Tibial nerve (tissue), 4 donors: ENCODE measurements around the gene ETNK1. TPM values are rescaled to one million over a fixed set of nuclear protein-coding genes. Genes with fewer than 3 reads are reported as not detected.

Source experiments
- DNase-seq, 2 donors: peaks; one replicate each; pipeline ENCODE4 v3.0.0-alpha.2; 2019; ENCODE audit warnings: low spot score in 2 of 2
- H3K27ac ChIP-seq, 4 donors: fragments of 200-600 bp; sonication (generic) in 3 of 4; one replicate each; pipeline ENCODE4 v1.5.1; 2017 to 2019; ENCODE audit warnings: mild to moderate bottlenecking in 1 of 4
- H3K27me3 ChIP-seq, 2 donors: fragments of 200-600 bp; sonication (generic) in 1 of 2; one replicate each; pipeline versions ENCODE4 v1.5.1 to v1.6.0; 2017 to 2019
- H3K36me3 ChIP-seq, 3 donors: fragments of 200-600 bp; sonication (generic); one replicate each; pipeline ENCODE4 v1.5.1; 2018 to 2019
- H3K4me1 ChIP-seq, 4 donors: fragments of 200-600 bp; sonication (generic) in 3 of 4; one replicate each; pipeline ENCODE4 v1.5.1; 2017 to 2019
- H3K4me3 ChIP-seq, 4 donors: fragments of 200-600 bp; sonication (generic) in 3 of 4; one replicate each; pipeline ENCODE4 v1.5.1; 2017 to 2019; ENCODE audit warnings: mild to moderate bottlenecking in 1 of 4, moderate library complexity in 1 of 4
- H3K9me3 ChIP-seq, 4 donors: fragments of 200-600 bp; sonication (generic) in 3 of 4; one replicate each; pipeline ENCODE4 v1.5.1; 2017 to 2019
- CTCF ChIP-seq, 5 experiments: fragments of 200-600 bp in 3 of 5; fragments of 450-650 bp in 2 of 5; sonication (generic) in 3 of 5; IDR thresholded peaks; one replicate each; pipeline ENCODE4 v1.5.1; 2016 to 2019; ENCODE audit warnings: antibody characterized with exemption in 5 of 5, mild to moderate bottlenecking in 3 of 5, moderate library complexity in 2 of 5
- EP300 ChIP-seq, 2 donors: sonication (generic); formaldehyde crosslinking; IDR thresholded peaks; one replicate each; pipeline ENCODE4 v1.6.1; 2017; ENCODE audit warnings: antibody characterized with exemption in 2 of 2, mild to moderate bottlenecking in 1 of 2
- POLR2A ChIP-seq, 2 donors: fragments of 450-650 bp; IDR thresholded peaks; one replicate each; pipeline ENCODE4 v1.6.1; 2017; ENCODE audit warnings: antibody characterized with exemption in 2 of 2, mild to moderate bottlenecking in 2 of 2, moderate library complexity in 2 of 2
- WGBS, 2 donors: methylation state at CpG; one replicate each; pipeline ENCODE4 v1.1.5; 2018; 5-methylcytosine and 5-hydroxymethylcytosine counted together
- small RNA-seq: library from RNA; depleted of rRNA; stranded (forward); fragments of <200 nt; gene quantifications from one replicate; pipeline ENCODE3, GENCODE V24; 2016
- total RNA-seq, 4 donors: library from RNA; depleted of rRNA; stranded (reverse); fragments of >200 nt; gene quantifications; one replicate each; pipeline ENCODE4 v1.1.0, GENCODE V29; 2016

The ETNK1 gene
- total RNA-seq, 4 donors from 2014 or later: 31.5 to 43.9 (median 36.8) TPM

GRCh38 chr12:22729957-22730443, 105.0 kb downstream of the ETNK1 start:
- Histone ChIP-seq H3K27me3 (no peaks in the 10 kb centered on the region), H3K9me3 (no peaks in the 10 kb centered on the region), H3K27ac (peak overlapping the region in 2 of 4 donors; percentile 66 to 76), H3K4me3 (peak overlapping the region in 1 of 4 donors; percentile 21), H3K36me3 (no peaks in the 10 kb centered on the region), H3K4me1 (peaks cover 0 to 23% (median 9%) of the 10 kb centered on the region in 4 donors)
- DNase-seq: peak in 1 of 2 donors; percentile 15
- 26 to 27% methylated on average over 3 of the region's 3 CpGs for WGBS, 2 donors
- TF ChIP-seq EP300 (IDR thresholded peaks at IDR 0.05) (peak in 1 of 2 donors; percentile 57), CTCF (IDR thresholded peaks at IDR 0.05) (no peak)

GRCh38 chr12:22731236-22731635, 106.3 kb downstream of the ETNK1 start:
- no peaks in the 10 kb centered on the region for H3K27me3 ChIP-seq
- no peak overlapping the region for H3K27ac ChIP-seq
- no peaks in the 10 kb centered on the region for H3K9me3 ChIP-seq
- DNase-seq: no peak
- H3K4me3 ChIP-seq: no peak overlapping the region
- no peaks in the 10 kb centered on the region for H3K36me3 ChIP-seq
- peaks cover 0 to 23% (median 9%) of the 10 kb centered on the region in 4 donors for H3K4me1 ChIP-seq
- TF ChIP-seq CTCF (IDR thresholded peaks at IDR 0.05) (no peak), POLR2A (IDR thresholded peaks at IDR 0.05) (no peak), EP300 (IDR thresholded peaks at IDR 0.05) (no peak)
- 43 to 56% methylated on average over 3 of the region's 3 CpGs for WGBS, 2 donors

- WGBS, 2 donors: 63 to 66% methylated on average over 7 of the region's 7 CpGs
Observed at GRCh38 chr12:22733756-22734155, 108.8 kb downstream of the ETNK1 start.

GRCh38 chr12:22738945-22739344, 114.0 kb downstream of the ETNK1 start:
- Histone ChIP-seq H3K27ac (no peak overlapping the region), H3K36me3 (no peaks in the 10 kb centered on the region), H3K4me1 (peaks cover 0 to 4% (median 0%) of the 10 kb centered on the region in 4 donors), H3K27me3 (no peaks in the 10 kb centered on the region), H3K9me3 (no peaks in the 10 kb centered on the region), H3K4me3 (no peak overlapping the region)
- WGBS, 2 donors: 68 to 83% methylated on average over 1 of the region's 1 CpG
- DNase-seq: no peak
- TF ChIP-seq POLR2A (IDR thresholded peaks at IDR 0.05) (no peak), EP300 (IDR thresholded peaks at IDR 0.05) (no peak), CTCF (IDR thresholded peaks at IDR 0.05) (no peak)

More at GRCh38 chr12:22733756-22734155, 108.8 kb downstream of the ETNK1 start:
- Histone ChIP-seq H3K9me3 (no peaks in the 10 kb centered on the region), H3K36me3 (no peaks in the 10 kb centered on the region), H3K4me1 (peaks cover 0 to 19% (median 9%) of the 10 kb centered on the region in 4 donors), H3K27ac (no peak overlapping the region), H3K27me3 (no peaks in the 10 kb centered on the region), H3K4me3 (no peak overlapping the region)
- TF ChIP-seq EP300 (IDR thresholded peaks at IDR 0.05) (no peak), CTCF (IDR thresholded peaks at IDR 0.05) (no peak), POLR2A (IDR thresholded peaks at IDR 0.05) (no peak)
- DNase-seq: no peak

Small RNA genes lying within 50 kb of the gene (small RNA-seq; reads per million reads assigned to genes)
- gene RPS27P22: not detected

Other genes starting within 250 kb of the ETNK1 start
- 10 to 100 TPM; 49.2 to 63.8 (median 52.5) TPM for gene C2CD5, start 80.6 kb upstream of the ETNK1 start, total RNA-seq